ENCODE results near the gene MEX3C.

DNA sequence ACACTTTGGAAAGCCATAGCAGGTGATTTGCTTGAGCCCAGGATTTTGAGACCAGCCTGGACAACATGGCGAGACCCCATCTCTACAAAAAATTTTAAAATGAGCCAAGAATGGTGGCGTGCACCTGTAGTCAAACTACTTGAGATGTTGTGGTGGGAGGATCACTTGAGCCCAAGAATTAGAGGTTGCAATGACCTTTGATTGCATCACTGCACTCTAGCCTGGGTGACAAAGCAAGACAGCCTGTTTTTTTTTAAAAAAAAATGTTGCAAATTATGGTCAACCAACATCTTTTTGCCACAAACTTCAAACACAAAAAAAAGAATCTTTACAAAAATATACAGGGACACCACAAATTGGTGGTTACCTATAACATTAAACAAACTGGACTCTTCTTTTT, 40.3 kb downstream of the MEX3C start:
- TF ChIP-seq EP300 (IDR thresholded peaks at IDR 0.05) (no peak), CTCF (IDR thresholded peaks at IDR 0.05) (no peak), POLR2AphosphoS5 (IDR thresholded peaks at IDR 0.05) (no peak), POLR2A (IDR thresholded peaks at IDR 0.05) (no peak)

Measured in stomach (tissue), 4 donors.